Panc1 (cell line): ENCODE results near the gene TPGS2. TPM values are rescaled to one million over a fixed set of nuclear protein-coding genes. Genes with fewer than 3 reads are reported as not detected.
"Not testable (repeated sequence)": the region's sequence is repeated elsewhere in the genome, so short reads cannot be mapped to it uniquely, and the experiment has no call there.

ENCODE experiments used
- ATAC-seq: fragments of 200-7000 bp; cut with Tn5 transposase; 2 replicates; pipeline ENCODE4 v1.9.1; 2020; ENCODE audit warnings: mild to moderate bottlenecking, moderate library complexity
- Bru-seq: library from RNA; stranded (reverse); fragments of 400-500 nt; gene quantifications from one replicate; lab custom pipeline; 2021; lab: Mats Ljungman, UMichigan
- BruChase-seq, 2 experiments: library from RNA; stranded (reverse); fragments of 400-500 nt; gene quantifications; one replicate each; lab custom pipeline; 2021; lab: Mats Ljungman, UMichigan
- BruUV-seq: library from RNA; stranded (reverse); fragments of 400-500 nt; replicated peaks from 2 replicates; lab custom pipeline; 2021; lab: Mats Ljungman, UMichigan
- CTCF ChIA-PET: fragments of 300-600 bp; sonication (Branson Sonifier 250); formaldehyde crosslinking; loops from one replicate; lab custom pipeline; 2022; ENCODE audit warnings: antibody characterized with exemption; lab: Charles Lee
- POLR2A ChIA-PET: fragments of 300-600 bp; sonication (Branson Sonifier 250); formaldehyde crosslinking; loops from one replicate; lab custom pipeline; 2022; ENCODE audit warnings: antibody characterized with exemption; lab: Charles Lee
- DNase-seq: peaks from one replicate; pipeline ENCODE4 v3.0.0-alpha.2; 2010; ENCODE audit warnings: low read depth, low spot score
- H3K27ac ChIP-seq: 2 replicates; pipeline ENCODE4 v1.5.1; 2011; ENCODE audit warnings: mild to moderate bottlenecking, low read length, inconsistent platforms
- H3K27me3 ChIP-seq: fragments of 200-500 bp; sonication (Bioruptor generic); 2 replicates; pipeline ENCODE4 v1.6.0; 2014; ENCODE audit warnings: low read length, inconsistent platforms; ENCODE audit not compliant: control insufficient read depth, insufficient read depth
- H3K36me3 ChIP-seq: fragments of 200-500 bp; sonication (Bioruptor generic); 2 replicates; pipeline ENCODE4 v1.5.1; 2014; ENCODE audit warnings: inconsistent platforms, mild to moderate bottlenecking, low read length, moderate library complexity; ENCODE audit not compliant: control insufficient read depth, insufficient read depth
- H3K4me1 ChIP-seq: 2 replicates; pipeline ENCODE4 v1.5.1; 2011; ENCODE audit warnings: inconsistent platforms, mild to moderate bottlenecking, low read length, moderate library complexity; ENCODE audit not compliant: control insufficient read depth, insufficient read depth
- H3K4me3 ChIP-seq, 2 experiments: 2 replicates each; pipeline ENCODE4 v1.5.1; 2011 to 2012; ENCODE audit warnings: low read depth in 2 of 2, low read length in 2 of 2, mild to moderate bottlenecking in 2 of 2, inconsistent platforms in 1 of 2, moderate library complexity in 1 of 2
- H3K9me3 ChIP-seq: fragments of 200-500 bp; sonication (Bioruptor generic); 2 replicates; pipeline ENCODE4 v1.5.1; 2014; ENCODE audit warnings: low read depth, mild to moderate bottlenecking, inconsistent platforms, low read length, moderate library complexity; ENCODE audit not compliant: control insufficient read depth, insufficient read depth
- POLR2AphosphoS5 ChIP-seq: IDR thresholded peaks from 2 replicates; pipeline ENCODE4 v1.6.1; 2012; ENCODE audit warnings: mild to moderate bottlenecking, low read depth, low read length, moderate library complexity
- SIN3A ChIP-seq: IDR thresholded peaks from 2 replicates; pipeline ENCODE4 v1.6.1; 2012; ENCODE audit warnings: low read depth, mild to moderate bottlenecking, low read length, moderate library complexity, borderline replicate concordance; ENCODE audit not compliant: insufficient read depth
- TCF7L2 ChIP-seq: IDR thresholded peaks from 2 replicates; pipeline ENCODE4 v1.6.1; 2011; ENCODE audit warnings: mild to moderate bottlenecking, low read depth, low read length, inconsistent platforms
- in situ Hi-C: cut with HindIII; loops from 2 replicates; pipeline ENCODE4 v1.10.0; 2016; ENCODE audit warnings: low sequenced_read_pairs, low pct_unique_long_range_greater_than_20kb
- intact Hi-C: fragments of 100-400 bp; cut with micrococcal nuclease; formaldehyde crosslinking; loops from one replicate; pipeline ENCODE4 v1.10.0; 2022; ENCODE audit not compliant: unreplicated experiment
- long read RNA-seq: library from polyadenylated mRNA; unstranded; transcript quantifications from one replicate; pipeline ENCODE4 v2.0.0, GENCODE V29; 2021; ENCODE audit not compliant: unreplicated experiment
- polyA plus RNA-seq: library from polyadenylated mRNA; unstranded; fragments of >200 nt; gene quantifications from one replicate; pipeline ENCODE4 v1.2.1, GENCODE V29; 2012; ENCODE audit warnings: missing spikeins; ENCODE audit not compliant: insufficient read length
- total RNA-seq: library from RNA; stranded (reverse); gene quantifications from one replicate; pipeline ENCODE4 v1.2.1, GENCODE V29; 2021; ENCODE audit not compliant: unreplicated experiment
- TF ChIP-seq, protein P1 (sequence below), 2 experiments: IDR thresholded peaks; 2 replicates each; pipeline ENCODE4 v1.6.1; 2011 to 2012; ENCODE audit warnings: low read depth in 2 of 2, control low read depth in 1 of 2, low read length in 1 of 2, mild to moderate bottlenecking in 1 of 2, moderate library complexity in 1 of 2; ENCODE audit not compliant: insufficient read depth in 1 of 2
- TF ChIP-seq, protein P2 (sequence below): fragments of 450-650 bp; IDR thresholded peaks from 2 replicates; pipeline ENCODE4 v1.5.1; 2017; ENCODE audit warnings: mild to moderate bottlenecking

Gene TPGS2, protein sequence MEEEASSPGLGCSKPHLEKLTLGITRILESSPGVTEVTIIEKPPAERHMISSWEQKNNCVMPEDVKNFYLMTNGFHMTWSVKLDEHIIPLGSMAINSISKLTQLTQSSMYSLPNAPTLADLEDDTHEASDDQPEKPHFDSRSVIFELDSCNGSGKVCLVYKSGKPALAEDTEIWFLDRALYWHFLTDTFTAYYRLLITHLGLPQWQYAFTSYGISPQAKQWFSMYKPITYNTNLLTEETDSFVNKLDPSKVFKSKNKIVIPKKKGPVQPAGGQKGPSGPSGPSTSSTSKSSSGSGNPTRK
- total RNA-seq: 98.7 TPM
- 100 TPM for polyA plus RNA-seq
- percentile 71 among the genes with signal in this experiment for Bru-seq, nascent RNA
- percentile 68 among the genes with signal in this experiment for BruChase-seq, experiment 1, labeled RNA remaining after a 2-hour chase
- percentile 70 among the genes with signal in this experiment for BruChase-seq, experiment 2, labeled RNA remaining after a 6-hour chase
- long read RNA-seq, full-length matches to known transcripts: 167 of 184 reads
- long read RNA-seq, partial matches to known transcripts: 5 of 184 reads
- long read RNA-seq, other reads (novel, unspliced or antisense): 12 of 184 reads

DNA sequence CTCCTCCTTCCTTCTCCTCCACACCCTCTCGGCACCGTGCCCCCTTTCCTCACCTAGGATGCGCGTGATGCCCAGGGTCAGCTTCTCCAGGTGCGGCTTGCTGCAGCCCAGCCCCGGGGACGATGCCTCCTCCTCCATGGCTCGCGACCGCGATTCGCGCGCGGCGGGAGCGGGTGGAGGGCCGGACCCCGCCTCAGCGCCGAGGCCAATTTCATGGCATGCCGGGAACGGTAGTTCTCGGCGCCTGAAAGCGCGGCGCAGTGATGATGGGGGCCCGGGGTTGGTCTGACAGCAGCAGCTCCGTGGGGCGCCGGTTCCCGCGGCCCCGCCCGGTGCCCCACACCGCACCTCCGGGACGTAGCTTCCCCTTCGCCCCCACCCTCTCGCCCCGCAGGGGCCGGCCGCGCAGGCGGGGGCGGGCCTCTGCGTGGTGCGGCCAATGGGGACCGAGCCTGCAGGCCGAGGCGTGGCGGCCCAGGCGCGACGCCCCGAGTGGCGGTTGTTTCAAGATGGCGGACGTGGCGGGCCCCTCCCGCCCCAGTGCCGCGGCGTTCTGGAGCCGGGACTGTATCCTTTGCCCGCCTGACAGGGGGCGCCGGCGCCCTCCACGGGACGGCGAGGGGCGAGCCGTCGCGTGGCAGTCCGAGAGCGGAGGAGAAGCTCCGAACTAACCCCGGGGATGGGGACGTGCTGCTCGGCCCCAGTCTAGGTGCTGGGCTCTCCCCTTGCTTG lies at the start of gene TPGS2, which contains the start of gene KIAA1328:
Gene TPGS2, minus strand, starts transcription at position 373 of the 732 bp plus-strand sequence. Its CDS starts 235 bp downstream, at position 138.
Gene KIAA1328, plus strand, starts transcription at position 498 of the 732 bp plus-strand sequence. Its CDS starts 12 bp downstream, at position 510.
- Histone ChIP-seq H3K36me3 (no peaks in the 10 kb centered on the region), H3K4me1 (peaks cover 10% of the 10 kb centered on the region), H3K27ac (peak within 1 kb of the TSS; percentile 88), H3K27me3 (no peaks in the 10 kb centered on the region), H3K4me3 (peak within 1 kb of the TSS; percentile 73 to 90), H3K9me3 (no peaks in the 10 kb centered on the region)
- intact Hi-C loops (no loop called here), in situ Hi-C loops (no loop called here)
- BruUV-seq: no TSS peak
- TF ChIP-seq SIN3A: 0 out of 2 replicates have a peak, but pooled peaks have one; percentile 14
- TF ChIP-seq POLR2AphosphoS5: no peak; the same call in 1 of the 2 replicates
- TF ChIP-seq TCF7L2: no peak
- TF ChIP-seq, protein P1, sequence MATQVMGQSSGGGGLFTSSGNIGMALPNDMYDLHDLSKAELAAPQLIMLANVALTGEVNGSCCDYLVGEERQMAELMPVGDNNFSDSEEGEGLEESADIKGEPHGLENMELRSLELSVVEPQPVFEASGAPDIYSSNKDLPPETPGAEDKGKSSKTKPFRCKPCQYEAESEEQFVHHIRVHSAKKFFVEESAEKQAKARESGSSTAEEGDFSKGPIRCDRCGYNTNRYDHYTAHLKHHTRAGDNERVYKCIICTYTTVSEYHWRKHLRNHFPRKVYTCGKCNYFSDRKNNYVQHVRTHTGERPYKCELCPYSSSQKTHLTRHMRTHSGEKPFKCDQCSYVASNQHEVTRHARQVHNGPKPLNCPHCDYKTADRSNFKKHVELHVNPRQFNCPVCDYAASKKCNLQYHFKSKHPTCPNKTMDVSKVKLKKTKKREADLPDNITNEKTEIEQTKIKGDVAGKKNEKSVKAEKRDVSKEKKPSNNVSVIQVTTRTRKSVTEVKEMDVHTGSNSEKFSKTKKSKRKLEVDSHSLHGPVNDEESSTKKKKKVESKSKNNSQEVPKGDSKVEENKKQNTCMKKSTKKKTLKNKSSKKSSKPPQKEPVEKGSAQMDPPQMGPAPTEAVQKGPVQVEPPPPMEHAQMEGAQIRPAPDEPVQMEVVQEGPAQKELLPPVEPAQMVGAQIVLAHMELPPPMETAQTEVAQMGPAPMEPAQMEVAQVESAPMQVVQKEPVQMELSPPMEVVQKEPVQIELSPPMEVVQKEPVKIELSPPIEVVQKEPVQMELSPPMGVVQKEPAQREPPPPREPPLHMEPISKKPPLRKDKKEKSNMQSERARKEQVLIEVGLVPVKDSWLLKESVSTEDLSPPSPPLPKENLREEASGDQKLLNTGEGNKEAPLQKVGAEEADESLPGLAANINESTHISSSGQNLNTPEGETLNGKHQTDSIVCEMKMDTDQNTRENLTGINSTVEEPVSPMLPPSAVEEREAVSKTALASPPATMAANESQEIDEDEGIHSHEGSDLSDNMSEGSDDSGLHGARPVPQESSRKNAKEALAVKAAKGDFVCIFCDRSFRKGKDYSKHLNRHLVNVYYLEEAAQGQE (IDR thresholded peaks at IDR 0.05; ENCODE audit: insufficient read depth in 1 of 2, low read depth in 2 of 2, low read length in 1 of 2): no peak
- TF ChIP-seq, protein P2, sequence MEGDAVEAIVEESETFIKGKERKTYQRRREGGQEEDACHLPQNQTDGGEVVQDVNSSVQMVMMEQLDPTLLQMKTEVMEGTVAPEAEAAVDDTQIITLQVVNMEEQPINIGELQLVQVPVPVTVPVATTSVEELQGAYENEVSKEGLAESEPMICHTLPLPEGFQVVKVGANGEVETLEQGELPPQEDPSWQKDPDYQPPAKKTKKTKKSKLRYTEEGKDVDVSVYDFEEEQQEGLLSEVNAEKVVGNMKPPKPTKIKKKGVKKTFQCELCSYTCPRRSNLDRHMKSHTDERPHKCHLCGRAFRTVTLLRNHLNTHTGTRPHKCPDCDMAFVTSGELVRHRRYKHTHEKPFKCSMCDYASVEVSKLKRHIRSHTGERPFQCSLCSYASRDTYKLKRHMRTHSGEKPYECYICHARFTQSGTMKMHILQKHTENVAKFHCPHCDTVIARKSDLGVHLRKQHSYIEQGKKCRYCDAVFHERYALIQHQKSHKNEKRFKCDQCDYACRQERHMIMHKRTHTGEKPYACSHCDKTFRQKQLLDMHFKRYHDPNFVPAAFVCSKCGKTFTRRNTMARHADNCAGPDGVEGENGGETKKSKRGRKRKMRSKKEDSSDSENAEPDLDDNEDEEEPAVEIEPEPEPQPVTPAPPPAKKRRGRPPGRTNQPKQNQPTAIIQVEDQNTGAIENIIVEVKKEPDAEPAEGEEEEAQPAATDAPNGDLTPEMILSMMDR: peak; percentile 68
- DNase-seq (no peak), ATAC-seq (peak; percentile 96)
- ChIA-PET CTCF (interaction anchor here (0.6 to 0.7 kb wide), 2 partner anchors 701 to 904 kb away, joined by 3 to 6 read pairs; no protein-coding TSS in a partner anchor), POLR2A (interaction anchor here (0.6 to 1.0 kb wide), 2 partner anchors 88 to 1165 kb away, joined by 4 to 7 read pairs; no protein-coding TSS in a partner anchor)

DNA sequence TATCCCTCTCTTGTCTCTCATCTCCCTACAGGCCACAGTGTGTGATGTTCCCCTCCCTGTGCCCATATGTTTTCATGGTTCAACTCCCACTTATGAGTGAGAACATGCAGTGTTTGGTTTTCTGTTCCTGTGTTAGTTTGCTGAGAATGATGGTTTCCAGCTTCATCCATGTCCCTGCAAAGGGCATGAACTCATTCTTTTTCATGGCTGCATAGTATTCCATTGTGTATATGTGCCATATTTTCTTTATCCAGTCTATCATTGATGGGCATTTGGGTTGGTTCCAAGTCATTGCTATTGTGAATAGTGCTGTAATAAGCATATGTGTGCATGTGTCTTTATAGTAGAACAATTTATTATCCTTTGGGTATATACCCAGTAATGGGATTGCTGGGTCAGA lies 45.0 kb upstream of the TPGS2 start:
- H3K27ac ChIP-seq, BruUV-seq, ATAC-seq, H3K27me3 ChIP-seq, CTCF ChIA-PET, H3K4me3 ChIP-seq, H3K4me1 ChIP-seq, H3K9me3 ChIP-seq, in situ Hi-C loops, H3K36me3 ChIP-seq, intact Hi-C loops, POLR2A ChIA-PET, DNase-seq: not testable (repeated sequence)
